Chondrocyte (in vitro differentiated cells): ENCODE measurements around the gene UBE3C. TPM values are rescaled to one million over a fixed set of nuclear protein-coding genes. Genes with fewer than 3 reads are reported as not detected.

Experiments used
- DNase-seq: peaks from one replicate; pipeline ENCODE4 v3.0.0; 2021; ENCODE audit warnings: mixed read lengths, low spot score
- H3K27ac Mint-ChIP-seq: one replicate; pipeline ENCODE4 v1.8.0; 2021; ENCODE audit warnings: mild to moderate bottlenecking, moderate library complexity, mixed read lengths; ENCODE audit not compliant: unreplicated experiment
- H3K27me3 Mint-ChIP-seq: 2 replicates; pipeline ENCODE4 v1.8.0; 2021; ENCODE audit warnings: low read depth, mixed read lengths
- H3K36me3 Mint-ChIP-seq: 2 replicates; pipeline ENCODE4 v1.8.0; 2021; ENCODE audit warnings: low read depth, mixed read lengths
- H3K4me1 Mint-ChIP-seq: 2 replicates; pipeline ENCODE4 v1.8.0; 2021; ENCODE audit warnings: low read depth, mild to moderate bottlenecking, mixed read lengths
- H3K4me3 Mint-ChIP-seq: one replicate; pipeline ENCODE4 v1.8.0; 2021; ENCODE audit warnings: mild to moderate bottlenecking, moderate library complexity, mixed read lengths; ENCODE audit not compliant: unreplicated experiment
- H3K9me3 Mint-ChIP-seq: 2 replicates; pipeline ENCODE4 v1.8.0; 2021; ENCODE audit warnings: low read depth, mixed read lengths
- total RNA-seq: library from RNA; stranded (reverse); gene quantifications from 3 replicates; pipeline ENCODE4 v1.2.1, GENCODE V29; 2021
- TF ChIP-seq, protein P1 (sequence below): fragments of 200-600 bp; sonication (generic); IDR thresholded peaks from 2 replicates; pipeline ENCODE4 v1.5.0; 2021; ENCODE audit warnings: antibody characterized with exemption, mild to moderate bottlenecking, moderate library complexity

The UBE3C gene
- total RNA-seq, 1 donor from 2014 or later = 58.9 TPM

DNA sequence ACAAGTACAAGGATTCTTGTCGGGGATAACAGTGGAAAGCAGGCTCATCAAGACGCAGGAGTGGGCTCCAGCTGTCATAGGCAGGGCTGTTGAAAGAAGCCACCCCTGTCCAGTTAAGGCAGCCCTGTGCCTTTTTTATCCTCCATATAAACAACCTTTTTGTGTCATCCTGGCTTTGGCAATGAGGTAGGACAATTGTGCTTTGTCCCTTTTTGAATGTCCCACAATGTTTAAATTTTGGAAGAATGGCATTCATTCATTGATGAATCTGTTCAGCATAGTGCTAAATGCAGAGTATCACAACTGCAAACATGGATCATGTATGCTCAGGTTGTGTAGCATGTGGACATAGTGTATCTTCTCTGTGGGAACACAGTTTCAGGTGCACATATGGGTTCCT, 66.7 kb downstream of the UBE3C start:
- Mint-ChIP-seq H3K4me3 (no peak overlapping the region), H3K27ac (no peak overlapping the region), H3K36me3 (peaks cover 20% of the 10 kb centered on the region), H3K4me1 (peaks cover 5% of the 10 kb centered on the region), H3K27me3 (no peaks in the 10 kb centered on the region), H3K9me3 (no peaks in the 10 kb centered on the region)
- DNase-seq = no peak
- TF ChIP-seq, protein P1, sequence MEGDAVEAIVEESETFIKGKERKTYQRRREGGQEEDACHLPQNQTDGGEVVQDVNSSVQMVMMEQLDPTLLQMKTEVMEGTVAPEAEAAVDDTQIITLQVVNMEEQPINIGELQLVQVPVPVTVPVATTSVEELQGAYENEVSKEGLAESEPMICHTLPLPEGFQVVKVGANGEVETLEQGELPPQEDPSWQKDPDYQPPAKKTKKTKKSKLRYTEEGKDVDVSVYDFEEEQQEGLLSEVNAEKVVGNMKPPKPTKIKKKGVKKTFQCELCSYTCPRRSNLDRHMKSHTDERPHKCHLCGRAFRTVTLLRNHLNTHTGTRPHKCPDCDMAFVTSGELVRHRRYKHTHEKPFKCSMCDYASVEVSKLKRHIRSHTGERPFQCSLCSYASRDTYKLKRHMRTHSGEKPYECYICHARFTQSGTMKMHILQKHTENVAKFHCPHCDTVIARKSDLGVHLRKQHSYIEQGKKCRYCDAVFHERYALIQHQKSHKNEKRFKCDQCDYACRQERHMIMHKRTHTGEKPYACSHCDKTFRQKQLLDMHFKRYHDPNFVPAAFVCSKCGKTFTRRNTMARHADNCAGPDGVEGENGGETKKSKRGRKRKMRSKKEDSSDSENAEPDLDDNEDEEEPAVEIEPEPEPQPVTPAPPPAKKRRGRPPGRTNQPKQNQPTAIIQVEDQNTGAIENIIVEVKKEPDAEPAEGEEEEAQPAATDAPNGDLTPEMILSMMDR = no peak

DNA sequence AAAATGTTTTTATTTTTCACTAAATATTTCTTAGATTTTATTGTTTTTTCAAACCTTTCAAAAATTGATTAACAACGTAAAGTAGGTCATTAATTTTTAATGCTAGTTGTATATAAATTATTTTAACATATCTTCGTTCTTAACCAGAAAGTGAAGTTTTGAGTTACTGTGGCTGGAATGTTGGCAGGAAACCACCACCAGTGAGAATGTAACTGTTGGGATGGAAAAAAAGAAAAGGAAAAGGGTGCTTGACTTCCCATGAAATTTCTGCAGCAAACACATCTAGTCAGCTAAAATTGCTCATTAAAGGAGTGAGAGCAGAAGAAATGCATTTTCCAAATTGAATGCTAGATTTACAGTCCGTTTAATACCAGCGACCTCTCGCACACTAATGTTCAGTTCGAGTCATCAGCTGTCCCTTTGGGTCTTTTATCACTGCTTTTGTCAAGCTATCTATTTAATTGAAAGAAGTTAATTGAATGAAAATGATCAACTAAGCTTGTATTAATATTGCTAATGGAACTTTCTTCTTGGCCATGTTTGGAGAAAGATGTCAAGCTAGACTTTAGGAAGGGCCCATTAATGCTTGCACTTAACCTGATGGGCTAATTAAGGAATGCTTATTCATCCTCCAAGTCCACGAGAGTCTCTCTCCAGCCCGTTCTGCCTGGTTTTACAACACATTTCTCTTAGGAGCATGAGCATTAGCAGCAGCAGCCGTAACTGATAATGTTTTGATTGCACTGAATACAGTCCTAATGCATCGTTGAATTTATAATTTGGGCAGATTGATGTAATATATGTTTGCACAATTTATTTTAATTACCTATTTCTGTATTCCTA, 70.1 kb downstream of the UBE3C start:
- no peak overlapping the region for H3K27ac Mint-ChIP-seq
- TF ChIP-seq, protein P1 = no peak
- H3K9me3 Mint-ChIP-seq = no peaks in the 10 kb centered on the region
- peaks cover 25% of the 10 kb centered on the region for H3K4me1 Mint-ChIP-seq
- peaks cover 17% of the 10 kb centered on the region for H3K36me3 Mint-ChIP-seq
- H3K4me3 Mint-ChIP-seq = no peak overlapping the region
- no peak for DNase-seq
- no peaks in the 10 kb centered on the region for H3K27me3 Mint-ChIP-seq

- peaks cover 11% of the 10 kb centered on the region for H3K36me3 Mint-ChIP-seq
- peak overlapping the region; percentile 90 for H3K27ac Mint-ChIP-seq
- H3K4me3 Mint-ChIP-seq = no peak overlapping the region
- H3K27me3 Mint-ChIP-seq = no peaks in the 10 kb centered on the region
- TF ChIP-seq, protein P1 = no peak
- peaks cover 25% of the 10 kb centered on the region for H3K4me1 Mint-ChIP-seq
- H3K9me3 Mint-ChIP-seq = no peaks in the 10 kb centered on the region
- DNase-seq = no peak
Observed at GRCh38 chr7:157210682-157211081, 72.0 kb downstream of the UBE3C start.

DNA sequence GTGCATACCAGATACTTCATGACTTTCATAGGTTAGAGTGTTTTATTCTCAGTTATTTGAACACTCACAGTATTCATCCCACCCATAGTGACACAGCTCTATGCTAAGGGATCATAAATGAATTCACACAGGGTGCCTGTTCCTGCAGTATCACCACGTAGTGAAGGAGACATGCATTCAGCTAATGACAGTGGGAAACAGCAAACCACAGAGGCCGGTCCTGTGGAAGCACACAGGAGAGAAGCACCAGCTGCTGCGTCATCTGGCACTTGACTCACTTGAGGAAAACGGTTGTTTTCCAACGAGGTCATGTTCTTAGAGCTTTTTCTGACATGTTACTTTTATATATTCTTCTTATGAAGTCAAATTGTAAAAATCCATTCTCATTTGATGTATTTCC, 73.0 kb downstream of the UBE3C start:
- TF ChIP-seq, protein P1 = no peak
- H3K36me3 Mint-ChIP-seq = peaks cover 8% of the 10 kb centered on the region
- DNase-seq = no peak
- H3K9me3 Mint-ChIP-seq = no peaks in the 10 kb centered on the region
- peak overlapping the region; percentile 90 for H3K27ac Mint-ChIP-seq
- H3K4me3 Mint-ChIP-seq = no peak overlapping the region
- no peaks in the 10 kb centered on the region for H3K27me3 Mint-ChIP-seq
- H3K4me1 Mint-ChIP-seq = peaks cover 25% of the 10 kb centered on the region

DNA sequence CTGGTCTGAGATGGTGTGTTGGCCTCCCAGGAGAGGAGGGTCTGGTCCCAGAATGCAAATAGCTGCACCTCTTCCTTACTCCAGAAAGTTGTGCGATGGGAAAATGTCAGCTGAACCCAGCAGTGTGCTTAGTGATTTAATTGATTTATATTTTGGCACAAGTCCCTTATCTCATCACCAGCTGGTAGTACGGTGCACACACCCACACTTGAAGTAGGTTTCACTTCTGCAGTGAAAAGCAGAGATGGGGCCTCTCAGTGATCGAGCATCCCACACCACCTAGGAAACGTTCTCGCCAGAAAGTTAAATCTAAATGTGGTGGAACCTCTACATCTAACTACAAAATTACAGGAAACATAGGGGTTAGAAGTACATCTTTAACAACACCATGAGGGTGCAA, 80.4 kb downstream of the UBE3C start:
- no peak for DNase-seq
- no peak overlapping the region for H3K27ac Mint-ChIP-seq
- TF ChIP-seq, protein P1 = no peak
- H3K4me3 Mint-ChIP-seq = no peak overlapping the region
- H3K9me3 Mint-ChIP-seq = no peaks in the 10 kb centered on the region
- peaks cover 7% of the 10 kb centered on the region for H3K36me3 Mint-ChIP-seq
- no peaks in the 10 kb centered on the region for H3K27me3 Mint-ChIP-seq
- no peaks in the 10 kb centered on the region for H3K4me1 Mint-ChIP-seq
